K562 (cell line): ENCODE results near the gene TNN. TPM values are rescaled to one million over a fixed set of nuclear protein-coding genes. Genes with fewer than 3 reads are reported as not detected.

Source experiments
- CEBPB ChIP-seq: fragments of 450-650 bp; IDR thresholded peaks from 2 replicates; pipeline ENCODE4 v1.6.1; 2016; ENCODE audit warnings: missing genetic modification characterization, missing compliant biosample characterization
- HMG20A ChIP-seq: fragments of 450-650 bp; formaldehyde crosslinking; conservative IDR thresholded peaks from 2 replicates; pipeline ENCODE4 v1.4.0; 2020; ENCODE audit warnings: mild to moderate bottlenecking, mixed read lengths
- MCM5 ChIP-seq: fragments of 450-650 bp; IDR thresholded peaks from 2 replicates; pipeline ENCODE4 v1.6.1; 2016; ENCODE audit warnings: low read depth
- SAP30 ChIP-seq: fragments of 200-600 bp; sonication (generic); IDR thresholded peaks from 2 replicates; pipeline ENCODE4 v1.6.1; 2012; ENCODE audit warnings: borderline replicate concordance, low read depth, mild to moderate bottlenecking, moderate library complexity, low read length, control low read depth, inconsistent platforms; ENCODE audit not compliant: insufficient read depth, poor library complexity, severe bottlenecking
- SPI1 ChIP-seq: IDR thresholded peaks from 2 replicates; pipeline ENCODE4 v1.6.1; 2011; ENCODE audit warnings: low read depth, low read length, control low read depth, borderline replicate concordance
- SRSF1 ChIP-seq: fragments of 200-400 bp; formaldehyde crosslinking; IDR thresholded peaks from 2 replicates; pipeline ENCODE4 v1.6.1; 2017; ENCODE audit warnings: mild to moderate bottlenecking, low read depth, low read length, moderate library complexity
- ZFP36 ChIP-seq: fragments of 150-350 bp; IDR thresholded peaks from 2 replicates; pipeline ENCODE4 v1.6.1; 2018; ENCODE audit warnings: low read length, low read depth; ENCODE audit not compliant: partially characterized antibody
- ZNF592 ChIP-seq: fragments of 450-650 bp; IDR thresholded peaks from 2 replicates; pipeline ENCODE4 v1.6.1; 2017; ENCODE audit warnings: antibody characterized with exemption, mild to moderate bottlenecking
- ZNF699 ChIP-seq: fragments of 250-450 bp; sonication (Bioruptor Pico); IDR thresholded peaks from 2 replicates; pipeline ENCODE4 v1.8.0; 2021; ENCODE audit warnings: mild to moderate bottlenecking, moderate library complexity; ENCODE audit not compliant: insufficient replicate concordance
- polyA plus RNA-seq, 8 experiments: library from polyadenylated mRNA; depleted of rRNA in 4 of 8; stranded (reverse) in 5 of 8; unstranded in 3 of 8; fragments of >200 nt; fragmentation: Nextera tagmentation in 2 of 8; fragmentation: Illumina TruSeq in 1 of 8; extraction: Ambion mirVana in 2 of 8; extraction: Trizol in 1 of 8; gene quantifications; 2 replicates each; pipeline versions ENCODE4 v1.2.1 to v1.2.3, GENCODE V29; 2011 to 2014; ENCODE audit warnings: inconsistent platforms in 1 of 8, missing spikeins in 1 of 8
- total RNA-seq, 7 experiments: library from RNA; depleted of rRNA in 6 of 7; stranded (reverse); fragments of >200 nt in 6 of 7; fragmentation: Illumina TruSeq in 2 of 7; extraction: Trizol in 2 of 7; gene quantifications; 2 replicates each; pipeline versions ENCODE4 v1.2.1 to v1.2.3, GENCODE V29; 2011 to 2021; ENCODE audit warnings: low replicate concordance in 1 of 7
- TF ChIP-seq, protein P1 (sequence below): fragments of 450-650 bp; IDR thresholded peaks from 2 replicates; pipeline ENCODE4 v1.6.1; 2016; ENCODE audit warnings: mild to moderate bottlenecking
- TF ChIP-seq, protein P2 (sequence below): sonication (generic); formaldehyde crosslinking; IDR thresholded peaks from 2 replicates; pipeline ENCODE4 v1.8.0; 2022; ENCODE audit warnings: mild to moderate bottlenecking, missing genetic modification reagents
- TF ChIP-seq, protein P3 (sequence below): fragments of 250-450 bp; sonication (Bioruptor Pico); IDR thresholded peaks from 2 replicates; pipeline ENCODE4 v1.6.1; 2021; ENCODE audit warnings: mild to moderate bottlenecking

The TNN gene
- total and polyA plus RNA-seq, 9 of the 15 experiments (the other 6 are each of a cell fraction or from before 2014, with no cell fraction given): 0.01 to 0.09 (median 0.07) TPM; not detected in 4

GRCh38 chr1:175023043-175023921 lies 44.4 kb upstream of the TNN start, which contains the start of gene MRPS14 (continued):
- no peak for TF ChIP-seq SAP30
- peak; percentile 24; the same call in 1 of the 2 replicates for TF ChIP-seq CEBPB
- TF ChIP-seq SPI1: no peak
- no peak for TF ChIP-seq ZFP36
- no peak for TF ChIP-seq MCM5
- TF ChIP-seq SRSF1: no peak
- no peak for TF ChIP-seq HMG20A (CRISPR knock-in tag)
- no peak for TF ChIP-seq ZNF699 (CRISPR knock-in tag)
- TF ChIP-seq, protein P1, sequence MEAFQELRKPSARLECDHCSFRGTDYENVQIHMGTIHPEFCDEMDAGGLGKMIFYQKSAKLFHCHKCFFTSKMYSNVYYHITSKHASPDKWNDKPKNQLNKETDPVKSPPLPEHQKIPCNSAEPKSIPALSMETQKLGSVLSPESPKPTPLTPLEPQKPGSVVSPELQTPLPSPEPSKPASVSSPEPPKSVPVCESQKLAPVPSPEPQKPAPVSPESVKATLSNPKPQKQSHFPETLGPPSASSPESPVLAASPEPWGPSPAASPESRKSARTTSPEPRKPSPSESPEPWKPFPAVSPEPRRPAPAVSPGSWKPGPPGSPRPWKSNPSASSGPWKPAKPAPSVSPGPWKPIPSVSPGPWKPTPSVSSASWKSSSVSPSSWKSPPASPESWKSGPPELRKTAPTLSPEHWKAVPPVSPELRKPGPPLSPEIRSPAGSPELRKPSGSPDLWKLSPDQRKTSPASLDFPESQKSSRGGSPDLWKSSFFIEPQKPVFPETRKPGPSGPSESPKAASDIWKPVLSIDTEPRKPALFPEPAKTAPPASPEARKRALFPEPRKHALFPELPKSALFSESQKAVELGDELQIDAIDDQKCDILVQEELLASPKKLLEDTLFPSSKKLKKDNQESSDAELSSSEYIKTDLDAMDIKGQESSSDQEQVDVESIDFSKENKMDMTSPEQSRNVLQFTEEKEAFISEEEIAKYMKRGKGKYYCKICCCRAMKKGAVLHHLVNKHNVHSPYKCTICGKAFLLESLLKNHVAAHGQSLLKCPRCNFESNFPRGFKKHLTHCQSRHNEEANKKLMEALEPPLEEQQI: peak; percentile 59; the same call in 1 of the 2 replicates
- TF ChIP-seq, protein P2, sequence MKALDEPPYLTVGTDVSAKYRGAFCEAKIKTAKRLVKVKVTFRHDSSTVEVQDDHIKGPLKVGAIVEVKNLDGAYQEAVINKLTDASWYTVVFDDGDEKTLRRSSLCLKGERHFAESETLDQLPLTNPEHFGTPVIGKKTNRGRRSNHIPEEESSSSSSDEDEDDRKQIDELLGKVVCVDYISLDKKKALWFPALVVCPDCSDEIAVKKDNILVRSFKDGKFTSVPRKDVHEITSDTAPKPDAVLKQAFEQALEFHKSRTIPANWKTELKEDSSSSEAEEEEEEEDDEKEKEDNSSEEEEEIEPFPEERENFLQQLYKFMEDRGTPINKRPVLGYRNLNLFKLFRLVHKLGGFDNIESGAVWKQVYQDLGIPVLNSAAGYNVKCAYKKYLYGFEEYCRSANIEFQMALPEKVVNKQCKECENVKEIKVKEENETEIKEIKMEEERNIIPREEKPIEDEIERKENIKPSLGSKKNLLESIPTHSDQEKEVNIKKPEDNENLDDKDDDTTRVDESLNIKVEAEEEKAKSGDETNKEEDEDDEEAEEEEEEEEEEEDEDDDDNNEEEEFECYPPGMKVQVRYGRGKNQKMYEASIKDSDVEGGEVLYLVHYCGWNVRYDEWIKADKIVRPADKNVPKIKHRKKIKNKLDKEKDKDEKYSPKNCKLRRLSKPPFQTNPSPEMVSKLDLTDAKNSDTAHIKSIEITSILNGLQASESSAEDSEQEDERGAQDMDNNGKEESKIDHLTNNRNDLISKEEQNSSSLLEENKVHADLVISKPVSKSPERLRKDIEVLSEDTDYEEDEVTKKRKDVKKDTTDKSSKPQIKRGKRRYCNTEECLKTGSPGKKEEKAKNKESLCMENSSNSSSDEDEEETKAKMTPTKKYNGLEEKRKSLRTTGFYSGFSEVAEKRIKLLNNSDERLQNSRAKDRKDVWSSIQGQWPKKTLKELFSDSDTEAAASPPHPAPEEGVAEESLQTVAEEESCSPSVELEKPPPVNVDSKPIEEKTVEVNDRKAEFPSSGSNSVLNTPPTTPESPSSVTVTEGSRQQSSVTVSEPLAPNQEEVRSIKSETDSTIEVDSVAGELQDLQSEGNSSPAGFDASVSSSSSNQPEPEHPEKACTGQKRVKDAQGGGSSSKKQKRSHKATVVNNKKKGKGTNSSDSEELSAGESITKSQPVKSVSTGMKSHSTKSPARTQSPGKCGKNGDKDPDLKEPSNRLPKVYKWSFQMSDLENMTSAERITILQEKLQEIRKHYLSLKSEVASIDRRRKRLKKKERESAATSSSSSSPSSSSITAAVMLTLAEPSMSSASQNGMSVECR (CRISPR knock-in tag): peak; percentile 90
- TF ChIP-seq ZNF592: no peak
- TF ChIP-seq, protein P3, sequence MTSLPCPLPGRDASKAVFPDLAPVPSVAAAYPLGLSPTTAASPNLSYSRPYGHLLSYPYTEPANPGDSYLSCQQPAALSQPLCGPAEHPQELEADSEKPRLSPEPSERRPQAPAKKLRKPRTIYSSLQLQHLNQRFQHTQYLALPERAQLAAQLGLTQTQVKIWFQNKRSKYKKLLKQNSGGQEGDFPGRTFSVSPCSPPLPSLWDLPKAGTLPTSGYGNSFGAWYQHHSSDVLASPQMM: no peak
